GM23338 (cell line): ENCODE data around the gene LUC7L2.

Source experiments
- CREB1 ChIP-seq: fragments of 250-450 bp; sonication (Bioruptor Pico); IDR thresholded peaks from 2 replicates; pipeline ENCODE4 v1.5.0; 2020; ENCODE audit warnings: low read depth, mild to moderate bottlenecking, moderate library complexity
- CTCF ChIP-seq, 2 experiments: fragments of 200-600 bp in 1 of 2; sonication (generic) in 1 of 2; conservative IDR thresholded peaks; 2 replicates each; pipeline versions ENCODE4 v1.5.1 to v1.6.1; 2016 to 2017; ENCODE audit warnings: antibody characterized with exemption in 2 of 2, low read depth in 2 of 2, mild to moderate bottlenecking in 2 of 2, moderate library complexity in 1 of 2
- ETS1 ChIP-seq: IDR thresholded peaks from 2 replicates; pipeline ENCODE4 v1.6.1; 2016; ENCODE audit warnings: antibody characterized with exemption
- EZH2 ChIP-seq: fragments of 200-600 bp; sonication (generic); IDR thresholded peaks from one replicate; pipeline ENCODE4 v1.8.0; 2017; ENCODE audit warnings: antibody characterized with exemption, mild to moderate bottlenecking, low read depth; ENCODE audit not compliant: unreplicated experiment
- EZH2phosphoT487 ChIP-seq: fragments of 200-600 bp; sonication (generic); IDR thresholded peaks from one replicate; pipeline ENCODE4 v1.8.1; 2018; ENCODE audit warnings: antibody characterized with exemption; ENCODE audit not compliant: unreplicated experiment
- JUNB ChIP-seq: IDR thresholded peaks from one replicate; pipeline ENCODE4 v1.6.1; 2016; ENCODE audit warnings: antibody characterized with exemption; ENCODE audit not compliant: unreplicated experiment
- NANOG ChIP-seq: IDR thresholded peaks from 2 replicates; pipeline ENCODE4 v1.6.1; 2016; ENCODE audit warnings: antibody characterized with exemption, borderline replicate concordance
- POLR2AphosphoS5 ChIP-seq: IDR thresholded peaks from 2 replicates; pipeline ENCODE4 v1.6.1; 2016; ENCODE audit warnings: antibody characterized with exemption, low read depth
- REST ChIP-seq: IDR thresholded peaks from one replicate; pipeline ENCODE4 v1.6.1; 2018; ENCODE audit warnings: antibody characterized with exemption; ENCODE audit not compliant: unreplicated experiment
- STAT1 ChIP-seq: IDR thresholded peaks from one replicate; pipeline ENCODE4 v1.6.1; 2016; ENCODE audit warnings: antibody characterized with exemption; ENCODE audit not compliant: unreplicated experiment
- ZNF331 ChIP-seq: fragments of 250-450 bp; sonication (Bioruptor Pico); IDR thresholded peaks from 2 replicates; pipeline ENCODE4 v1.5.0; 2020; ENCODE audit warnings: low read depth, mild to moderate bottlenecking, moderate library complexity

GRCh38 chr7:139436806-139437205, 77.1 kb downstream of the LUC7L2 start:
- TF ChIP-seq CTCF (conservative IDR thresholded peaks at IDR 0.05; ENCODE audit: low read depth in 2 of 2) (no peak), POLR2AphosphoS5 (no peak), EZH2 (no peak), EZH2phosphoT487 (no peak), REST (no peak), JUNB (no peak), ETS1 (no peak), NANOG (no peak), CREB1 (no peak), STAT1 (no peak), ZNF331 (CRISPR knock-in tag) (no peak)
